GM21447 (cell line): ENCODE data around the gene RABGAP1L.

Source experiments
- ATAC-seq: cut with Tn5 transposase; IDR thresholded peaks from one replicate; pipeline ENCODE4 v1.9.1; 2021; ENCODE audit not compliant: unreplicated experiment

The RABGAP1L gene

DNA sequence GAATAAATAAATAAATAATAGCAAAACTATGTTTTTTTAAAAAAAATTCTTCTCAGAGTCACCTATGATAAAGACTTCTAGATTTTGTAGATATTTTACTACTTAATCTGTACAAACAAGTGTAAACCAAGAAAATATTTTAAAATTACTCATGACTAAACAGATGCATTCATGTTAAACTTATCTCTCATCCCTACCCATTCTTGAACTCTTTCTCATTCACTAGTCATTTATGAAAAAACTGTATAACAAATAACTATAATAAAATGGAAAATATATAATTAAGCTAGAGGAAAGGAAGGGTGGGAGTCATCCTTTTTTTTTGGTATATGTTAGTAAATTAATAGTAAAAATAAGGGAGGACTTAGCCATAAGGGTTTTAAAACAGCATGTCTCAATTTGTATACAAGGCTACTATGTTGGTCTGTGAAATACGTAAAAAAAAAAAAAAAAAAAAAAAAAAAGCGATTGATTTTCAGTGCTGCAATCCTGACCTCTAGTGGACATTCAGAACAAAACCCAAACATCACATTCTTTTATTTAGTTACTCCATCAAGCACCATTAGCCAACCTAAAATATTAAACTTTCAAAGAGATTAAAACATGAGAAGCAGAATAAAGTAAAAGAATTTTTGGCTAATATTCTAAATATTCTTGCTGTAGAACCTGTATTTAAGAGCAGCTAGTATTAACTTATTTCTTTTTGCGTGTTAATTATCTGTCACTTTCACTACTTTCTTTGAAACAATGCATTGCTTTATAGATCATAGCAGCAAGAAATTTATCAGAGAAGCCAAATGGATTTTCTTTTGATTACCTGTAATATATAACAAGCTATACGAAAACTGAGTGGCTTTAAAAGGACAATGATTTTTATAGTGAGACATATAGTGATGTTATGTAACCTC lies 584.6 kb downstream of the RABGAP1L start:
- ATAC-seq, result no peak

DNA sequence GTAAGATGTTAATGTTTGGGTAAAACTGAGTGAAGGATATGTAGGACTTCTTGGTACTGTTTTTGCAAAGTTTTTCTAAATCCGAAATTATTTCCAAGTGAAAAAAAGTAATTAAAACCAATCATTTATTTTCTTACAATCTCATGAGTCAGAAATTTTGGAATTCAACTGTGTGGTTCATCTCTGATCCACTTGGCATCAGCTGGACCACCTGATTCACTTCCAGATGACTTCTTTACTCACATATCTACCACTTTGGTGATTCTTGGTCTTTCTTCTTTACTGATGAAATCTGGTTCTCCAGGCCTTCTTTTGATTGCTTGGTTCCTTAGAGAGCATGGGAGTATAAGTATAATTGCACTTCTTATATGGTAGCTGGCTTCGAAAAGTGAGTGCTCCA lies 585.6 kb downstream of the RABGAP1L start:
- no peak for ATAC-seq

DNA sequence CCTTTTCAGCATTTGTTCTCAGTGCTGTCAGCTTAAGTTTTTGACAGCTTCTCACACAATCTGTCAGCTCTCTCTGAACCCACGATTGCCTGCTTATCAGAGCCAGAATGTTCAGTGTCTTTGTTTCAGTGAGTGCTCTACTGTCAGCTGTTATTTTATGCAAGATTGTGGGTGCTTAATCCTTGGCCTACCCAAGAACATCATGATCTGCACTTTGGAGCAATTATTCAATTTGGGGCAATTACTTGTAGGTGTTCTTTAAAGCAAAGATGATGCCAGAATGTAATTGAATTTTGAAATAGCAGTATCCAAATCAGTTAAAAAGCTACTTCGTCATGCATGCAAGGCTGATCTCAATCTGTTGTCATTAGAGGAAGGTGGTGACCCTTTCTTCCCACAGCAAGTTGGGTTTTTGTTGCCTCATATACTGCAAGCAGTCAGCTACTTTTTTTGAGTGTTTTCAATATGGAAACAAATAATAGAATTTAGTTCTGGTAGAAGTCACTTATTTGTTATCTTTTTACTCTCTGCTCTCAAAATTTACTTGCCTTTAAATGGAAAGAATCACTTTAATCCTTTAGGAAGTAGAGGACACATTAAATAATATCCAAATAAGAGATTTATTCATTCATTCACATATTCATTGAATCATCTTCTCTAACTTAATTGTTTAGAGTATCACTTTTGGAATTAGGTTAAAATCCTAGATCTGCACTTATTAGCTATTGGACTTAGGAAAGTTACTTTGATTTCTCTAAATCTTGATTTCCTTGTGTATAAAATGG lies 586.9 kb downstream of the RABGAP1L start:
- no peak for ATAC-seq

DNA sequence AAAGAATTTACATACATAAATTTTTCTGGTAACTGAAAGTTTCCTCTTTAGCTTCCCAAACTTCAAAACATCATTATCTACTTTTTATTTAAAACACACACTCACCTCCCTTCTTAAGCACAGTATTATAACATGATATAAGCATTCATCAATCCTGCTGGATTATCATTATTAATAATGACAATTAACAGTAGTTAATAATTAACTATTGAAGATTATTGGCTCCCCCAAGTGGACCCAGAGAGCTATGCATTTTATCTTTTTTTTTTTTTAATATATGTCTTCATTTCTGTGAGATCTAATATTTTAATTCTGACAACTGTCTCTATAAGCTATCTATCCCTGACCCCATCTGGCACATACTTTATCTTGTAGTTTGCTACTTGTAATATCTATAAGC lies 588.3 kb downstream of the RABGAP1L start:
- no peak for ATAC-seq

DNA sequence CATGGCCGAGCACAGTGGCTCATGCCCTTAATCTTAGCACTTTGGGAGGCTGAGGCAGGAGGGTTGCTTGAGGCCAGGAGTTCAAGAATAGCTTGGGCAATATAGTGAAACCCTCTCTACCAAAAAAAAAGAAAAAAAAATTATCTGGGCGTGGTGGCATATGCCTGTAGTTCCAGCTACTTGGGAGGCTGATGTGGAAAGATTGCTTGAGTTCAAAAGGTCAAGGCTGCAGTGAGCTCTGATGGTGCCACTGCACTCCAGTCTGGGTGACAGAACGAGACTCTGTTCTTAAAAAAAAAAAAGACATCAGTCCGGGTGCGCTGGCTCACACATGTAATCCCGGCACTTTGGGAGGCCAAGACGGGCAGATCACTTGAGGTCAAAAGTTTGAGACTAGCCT lies 589.3 kb downstream of the RABGAP1L start:
- no peak for ATAC-seq

DNA sequence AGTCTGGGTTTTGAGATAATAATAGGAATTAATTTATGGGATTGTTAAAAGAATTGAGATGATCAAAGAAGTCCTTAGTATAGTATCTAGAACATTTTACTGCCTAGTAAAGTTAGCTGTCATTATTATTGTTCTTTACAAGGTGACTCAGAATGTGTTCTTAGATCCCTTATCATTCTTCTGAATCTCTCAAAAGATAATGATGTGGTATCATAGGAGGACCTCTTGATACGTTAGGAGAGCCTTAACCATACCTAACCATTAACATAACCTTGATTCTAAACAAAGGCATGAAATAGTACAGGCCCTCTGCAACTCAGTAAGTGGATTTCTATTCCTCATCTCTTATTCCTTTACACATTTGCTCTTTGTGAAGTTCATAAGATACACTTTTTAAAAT lies 593.8 kb downstream of the RABGAP1L start:
- ATAC-seq, result no peak

DNA sequence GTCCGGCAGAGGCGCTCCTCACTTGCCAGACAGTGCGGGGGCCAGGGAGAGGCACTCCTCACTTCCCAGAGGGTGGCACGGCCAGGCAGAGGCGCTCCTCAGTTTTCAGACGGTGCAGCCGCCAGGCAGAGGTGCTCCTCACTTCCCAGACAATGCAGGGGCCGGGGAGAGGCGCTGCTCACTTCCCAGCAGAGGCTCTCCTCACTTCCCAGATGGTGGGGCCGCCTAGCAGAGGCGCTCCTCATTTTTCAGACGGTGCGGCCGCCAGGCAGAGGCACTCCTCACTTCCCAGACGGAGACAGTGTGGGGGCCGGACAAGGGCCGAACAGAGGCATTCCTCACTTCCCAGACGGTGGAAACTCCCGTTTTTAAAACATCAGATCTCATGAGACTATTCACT lies 602.0 kb downstream of the RABGAP1L start:
- ATAC-seq, result no peak

DNA sequence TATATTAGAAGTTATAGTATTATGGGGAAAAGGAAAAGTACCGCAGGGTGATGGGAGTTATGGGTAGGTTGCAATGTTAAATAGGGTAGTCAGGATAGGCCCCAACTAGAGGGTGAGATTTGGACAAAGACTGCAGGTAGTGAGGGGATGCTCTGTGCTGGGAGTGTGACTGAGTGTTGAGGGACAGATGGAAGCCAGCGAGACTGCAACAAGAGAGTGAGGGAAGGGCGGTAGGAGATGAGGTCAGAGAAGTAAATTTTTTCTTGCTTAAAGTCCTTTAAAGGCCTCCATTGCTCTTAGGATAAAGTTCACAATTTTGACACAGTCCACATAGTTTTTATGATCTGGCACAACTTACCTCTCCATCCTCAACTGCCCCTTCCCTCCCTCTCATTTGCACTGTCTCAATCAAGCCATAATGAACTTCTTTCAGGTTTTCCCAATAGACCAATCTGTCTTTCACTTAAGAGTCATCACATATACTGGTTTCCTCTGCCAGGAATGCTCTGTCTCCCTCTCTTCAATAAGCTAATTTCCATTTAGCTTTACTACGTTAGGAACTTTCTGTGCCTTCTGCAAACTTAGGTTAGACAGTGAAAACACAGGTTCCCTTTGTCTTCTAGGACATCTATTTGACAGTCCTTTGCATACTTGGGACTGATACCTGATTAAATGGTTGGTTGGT lies 602.7 kb downstream of the RABGAP1L start:
- ATAC-seq, result no peak

DNA sequence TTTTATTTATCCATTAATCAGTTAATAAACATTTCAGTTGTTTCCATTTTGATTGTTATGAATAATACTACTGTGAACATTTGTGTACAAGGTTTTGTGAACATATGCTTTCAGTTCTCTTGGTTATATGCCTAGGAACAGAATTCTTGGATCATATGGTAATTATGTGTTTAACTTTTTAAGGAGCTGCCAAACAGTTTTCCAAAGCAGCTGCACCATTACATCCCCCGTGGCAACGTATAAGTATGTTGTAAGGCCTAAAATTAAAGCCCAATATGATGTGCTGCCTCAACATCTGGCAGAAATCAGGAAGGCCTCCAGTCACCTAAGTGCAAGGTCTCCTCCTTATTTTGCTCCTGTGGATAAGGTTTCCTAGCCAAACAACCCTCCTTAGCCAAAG lies 604.9 kb downstream of the RABGAP1L start:
- no peak for ATAC-seq

DNA sequence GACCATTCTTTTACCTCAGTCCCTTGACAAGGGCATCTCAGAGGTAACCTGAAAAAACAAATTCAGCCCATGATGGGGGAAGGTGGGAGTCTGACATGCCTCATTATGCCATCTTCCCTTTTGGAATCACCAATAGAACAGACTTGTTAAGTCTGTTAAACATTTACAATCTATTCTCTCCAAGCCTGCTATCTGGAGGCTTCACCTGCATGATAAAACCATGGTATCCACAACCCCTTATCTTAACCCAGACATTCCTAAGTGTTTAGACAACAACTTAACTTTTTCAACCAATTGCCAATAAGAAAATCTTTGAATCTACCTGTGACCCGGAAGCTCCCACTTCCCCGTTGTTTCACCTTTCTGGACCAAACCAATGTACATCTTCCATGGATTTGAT lies 607.4 kb downstream of the RABGAP1L start:
- no peak for ATAC-seq

DNA sequence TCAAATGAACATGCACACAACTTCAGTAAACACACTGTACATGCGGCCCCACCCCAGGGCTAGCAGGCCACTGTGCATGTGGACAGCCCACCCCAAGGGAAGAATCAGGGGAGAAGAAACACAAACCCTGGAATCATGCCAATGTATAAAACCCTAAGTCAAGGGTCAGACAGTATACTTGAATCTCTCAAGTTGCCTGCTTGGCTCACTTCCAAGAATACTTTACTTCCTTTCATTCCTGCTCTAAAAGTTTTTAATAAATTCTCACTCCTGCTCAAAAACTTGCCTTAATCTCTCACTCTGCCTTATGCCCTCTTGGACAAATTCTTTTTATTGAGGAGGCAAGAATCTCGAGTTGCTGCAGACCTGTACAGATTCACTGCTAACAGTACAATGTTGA lies 609.2 kb downstream of the RABGAP1L start:
- ATAC-seq, result no peak

DNA sequence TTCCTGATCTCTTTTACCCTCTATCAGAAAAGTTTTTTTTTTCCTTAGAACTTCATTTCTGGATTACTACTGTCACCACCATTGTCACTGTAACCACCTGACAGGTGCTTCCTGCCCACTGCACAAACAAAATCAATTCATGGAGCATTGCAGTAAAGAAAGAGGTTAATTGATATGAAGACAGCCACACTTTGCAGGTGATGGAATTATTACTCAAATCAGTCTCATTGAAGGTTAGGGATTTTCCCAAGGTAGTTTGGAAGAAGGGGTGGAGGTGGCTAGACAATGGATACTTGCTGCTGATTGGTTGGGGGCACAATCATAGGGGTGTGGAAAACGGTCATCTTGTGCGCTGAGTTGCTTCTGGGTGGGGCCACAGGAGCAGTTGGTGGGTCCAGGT lies 609.6 kb downstream of the RABGAP1L start:
- ATAC-seq, result no peak

DNA sequence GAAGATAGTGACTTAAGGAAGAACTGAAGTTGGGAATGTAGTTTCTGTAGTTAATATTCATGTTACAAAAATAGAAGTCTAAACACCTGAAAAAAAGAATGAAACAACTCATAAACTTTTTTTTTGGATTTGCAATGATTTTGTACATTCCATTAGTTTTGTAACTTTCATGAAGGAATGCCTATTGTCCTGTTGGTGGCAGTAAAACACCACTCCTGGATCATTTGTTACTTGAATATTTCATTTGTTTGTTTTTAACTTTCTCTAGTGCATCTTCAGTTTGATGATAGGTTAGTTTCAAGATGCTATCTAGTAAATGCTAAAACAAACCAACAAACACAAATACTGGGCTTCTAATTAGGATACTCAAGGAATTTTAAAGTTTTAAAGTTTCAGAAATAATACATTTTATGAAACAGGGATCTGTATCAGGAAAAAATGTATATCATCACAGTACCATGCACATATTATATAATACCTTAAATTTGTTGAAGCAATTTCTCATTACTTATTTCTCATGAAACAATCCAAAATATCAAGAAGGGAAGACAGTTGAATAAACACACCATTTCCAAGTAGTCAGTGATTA lies 610.7 kb downstream of the RABGAP1L start:
- no peak for ATAC-seq

DNA sequence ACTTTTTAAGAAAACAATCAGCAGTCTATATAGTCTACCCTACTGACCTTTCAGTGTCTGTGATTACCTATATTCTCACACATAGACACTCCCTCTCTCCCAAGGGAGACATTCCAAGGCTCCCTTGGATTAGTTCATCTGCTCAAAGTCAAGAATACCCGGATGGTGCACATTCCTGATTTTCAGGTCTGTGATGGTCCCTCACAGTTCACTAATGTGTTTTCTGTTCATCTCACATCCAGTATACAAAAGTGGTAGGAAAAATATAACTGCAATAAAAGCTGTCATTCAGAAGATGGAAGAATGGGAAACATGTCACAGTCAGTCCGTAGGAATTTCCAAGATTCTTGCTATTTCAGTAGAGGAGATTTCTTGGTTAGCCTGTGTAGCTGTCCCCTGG lies 616.3 kb downstream of the RABGAP1L start:
- ATAC-seq, result no peak

DNA sequence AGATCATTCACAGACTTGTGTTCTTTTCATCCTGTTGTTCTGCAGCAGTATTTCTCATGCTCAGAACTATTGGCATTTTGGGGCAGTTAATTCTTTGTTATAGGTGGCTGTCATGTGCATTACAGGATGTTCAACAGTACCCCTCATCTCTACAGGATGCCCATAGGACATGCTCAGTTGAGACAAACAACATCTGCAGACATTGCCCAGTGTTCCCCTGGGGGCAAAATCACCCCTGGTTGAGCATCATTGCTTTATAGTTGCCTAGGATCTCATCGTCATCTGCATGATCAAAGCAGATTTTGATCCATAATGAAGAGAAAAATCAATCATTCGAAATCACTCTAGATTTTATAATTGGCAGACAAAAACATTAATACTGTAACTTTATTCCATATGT lies 617.9 kb downstream of the RABGAP1L start:
- ATAC-seq, result no peak

DNA sequence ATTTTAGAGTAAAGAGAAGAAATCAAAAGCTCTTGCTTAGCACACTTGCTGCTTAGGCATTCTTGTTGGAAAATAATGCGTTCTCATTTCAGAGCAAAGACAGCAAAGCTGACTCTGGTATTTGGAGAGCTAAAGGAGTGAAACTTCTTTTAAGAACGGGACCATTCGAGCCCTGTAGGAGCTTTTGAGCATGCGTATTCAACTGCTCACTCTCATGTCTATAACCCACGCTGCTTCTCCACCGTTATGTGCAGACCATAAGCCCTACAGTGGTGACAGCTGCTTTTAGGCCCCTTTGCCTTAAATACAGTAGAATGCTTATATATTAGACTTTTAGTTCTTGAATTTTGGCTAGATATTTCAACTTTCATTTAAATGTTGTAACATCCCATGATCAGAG lies 626.2 kb downstream of the RABGAP1L start:
- ATAC-seq, result no peak

DNA sequence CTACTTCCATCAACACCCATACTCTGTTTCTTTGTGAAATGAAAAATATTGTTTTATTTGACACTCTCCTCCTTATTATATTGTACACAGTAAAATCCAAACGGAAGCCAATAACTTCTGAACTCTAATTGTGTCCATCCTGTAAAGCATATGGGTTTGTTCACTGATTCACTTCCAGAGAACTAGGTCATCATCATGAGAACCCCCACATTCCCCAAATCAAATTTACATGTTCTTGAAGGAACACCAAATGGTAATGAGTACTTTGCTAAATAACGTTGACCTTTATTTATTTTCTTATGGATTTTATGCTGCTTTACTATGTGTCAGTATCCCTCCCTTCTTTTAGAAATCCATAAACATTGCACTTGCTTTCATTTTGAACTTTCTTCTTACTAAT lies 627.0 kb downstream of the RABGAP1L start:
- ATAC-seq, result no peak

DNA sequence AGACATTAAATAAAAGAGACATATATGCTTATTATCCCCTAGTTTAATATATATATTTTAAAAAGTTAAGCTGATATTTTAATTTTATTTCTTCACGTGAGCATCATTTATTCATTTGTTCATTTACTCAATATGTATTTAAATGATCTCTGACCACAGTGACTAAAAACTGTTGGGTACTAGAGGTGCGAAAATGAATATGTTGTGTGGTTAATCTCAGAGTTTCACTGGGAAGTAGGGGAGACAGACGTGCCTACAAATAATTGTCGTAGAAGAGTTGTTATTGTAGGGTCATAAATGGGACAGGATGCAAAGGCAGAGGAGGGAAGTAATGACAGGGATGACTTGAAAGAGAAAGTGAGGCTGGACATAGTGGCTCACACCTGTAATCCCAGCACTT lies 627.4 kb downstream of the RABGAP1L start:
- peak; percentile 75 for ATAC-seq

DNA sequence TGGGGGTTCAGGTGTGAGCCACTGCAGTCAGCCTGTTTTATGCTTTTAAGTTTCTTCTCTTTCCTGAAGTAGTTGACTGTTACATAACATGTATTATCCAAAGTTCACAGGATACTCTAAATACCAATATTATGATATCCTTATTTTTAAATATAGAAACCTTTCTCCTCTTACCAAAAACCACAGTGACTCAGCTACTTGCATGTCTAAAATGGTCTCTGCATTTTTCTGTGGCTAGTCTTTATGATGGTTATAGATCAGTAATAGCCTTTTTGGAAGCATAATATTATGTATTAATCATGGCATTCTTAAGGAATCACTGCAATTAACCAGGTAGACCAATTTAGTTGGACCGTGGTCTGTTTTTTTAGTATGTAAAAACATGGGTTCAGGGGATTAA lies 629.7 kb downstream of the RABGAP1L start:
- ATAC-seq, result no peak

DNA sequence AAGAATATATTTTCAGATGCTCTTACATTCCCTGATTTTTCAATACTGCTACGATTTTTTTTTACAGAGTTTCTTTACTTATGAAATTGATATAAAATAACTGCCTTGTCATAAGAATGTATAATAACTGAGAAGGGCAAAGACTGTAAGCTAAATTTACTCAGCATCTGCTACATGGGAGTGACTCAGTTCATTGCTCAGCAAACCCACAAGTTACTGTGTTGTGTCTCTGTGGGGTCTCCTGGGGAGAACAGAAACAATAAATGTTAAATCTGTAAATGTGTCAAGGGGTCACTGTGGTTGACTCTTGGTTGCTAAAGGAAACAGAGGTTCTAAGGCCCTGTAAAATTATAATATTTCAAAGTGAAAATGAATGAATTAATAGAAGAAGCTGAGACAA lies 630.1 kb downstream of the RABGAP1L start:
- ATAC-seq, result peak; percentile 72

DNA sequence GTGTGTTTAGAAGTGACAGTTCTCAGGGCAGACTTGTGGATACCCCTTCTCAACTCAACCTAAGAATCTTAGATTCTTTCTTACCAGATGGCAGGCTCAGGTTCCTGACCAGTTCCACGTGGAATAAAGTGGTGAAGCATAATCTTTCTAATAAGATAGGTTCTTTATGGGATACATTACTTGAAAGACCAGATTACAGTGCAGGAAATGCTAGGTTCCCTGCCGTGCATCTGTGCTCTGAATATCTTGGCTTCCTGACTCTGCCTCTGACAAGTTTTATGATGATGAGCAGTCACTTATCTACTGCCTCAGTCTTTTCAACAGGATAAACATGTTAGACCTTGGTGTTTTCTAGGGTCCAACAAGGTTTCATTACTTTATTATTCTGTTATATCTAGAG lies 632.5 kb downstream of the RABGAP1L start:
- no peak for ATAC-seq
